ENCODE measurements around the gene NHEJ1.

NHEJ1 gene

GRCh38 chr2:219125225-219125885, 35.3 kb downstream of the NHEJ1 start:
- Histone ChIP-seq H3K4me2 (ENCODE audit: low read length) (no peak overlapping the region), H3F3A (ENCODE audit: control insufficient read depth, insufficient read depth) (no peaks in the 10 kb centered on the region)

DNA sequence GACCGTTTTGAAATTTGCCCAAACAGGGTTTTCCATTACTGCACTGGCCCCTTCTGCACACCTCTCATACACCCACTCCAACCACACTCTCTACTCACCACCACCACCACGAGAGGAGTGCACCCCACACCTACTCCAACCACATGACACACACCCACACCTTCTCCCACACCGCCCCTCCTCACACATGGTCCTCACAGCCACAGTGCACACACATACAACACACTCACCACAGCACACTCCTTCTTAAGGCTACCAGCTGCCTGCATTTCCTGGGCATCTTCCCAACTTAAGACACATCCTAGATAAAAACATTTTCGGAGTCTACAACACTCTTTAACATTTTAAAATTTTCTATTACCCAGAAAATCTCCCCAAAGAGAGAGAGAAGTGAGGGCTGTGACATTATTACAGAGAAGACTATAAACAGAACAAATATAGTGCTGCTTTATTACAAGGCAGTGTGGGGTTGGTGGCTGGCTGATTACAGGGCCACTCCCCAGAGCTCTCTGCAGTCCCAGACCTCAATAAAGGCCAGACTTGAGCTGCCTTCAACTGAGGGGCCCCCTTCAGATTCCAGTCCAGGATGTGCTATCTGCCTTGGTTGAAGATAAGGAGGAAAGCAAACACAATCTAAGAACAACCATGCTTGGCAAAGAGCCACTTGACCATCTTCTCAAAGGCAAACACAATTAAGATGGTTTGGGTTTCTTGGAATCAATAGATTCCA, 36.1 kb downstream of the NHEJ1 start:
- Histone ChIP-seq H3F3A (ENCODE audit: control insufficient read depth, insufficient read depth) (no peaks in the 10 kb centered on the region), H3K4me2 (ENCODE audit: low read length) (no peak overlapping the region), H3K9me2 (replicated peaks; ENCODE audit: control insufficient read depth, low read length) (no peaks in the 10 kb centered on the region), H3K79me2 (ENCODE audit: control insufficient read depth, low read length) (no peaks in the 10 kb centered on the region), H3K4me3 (ENCODE audit: low read length) (no peak overlapping the region), H3K27ac (ENCODE audit: low read depth, low read length) (no peak overlapping the region), H3K36me3 (ENCODE audit: control insufficient read depth, low read length) (no peaks in the 10 kb centered on the region), H3K4me1 (ENCODE audit: control insufficient read depth, low read length) (no peaks in the 10 kb centered on the region), H3K9me3 (ENCODE audit: control insufficient read depth, insufficient read depth, low read length) (no peaks in the 10 kb centered on the region), H3K27me3 (ENCODE audit: control insufficient read depth, low read length) (no peaks in the 10 kb centered on the region), H4K20me1 (ENCODE audit: control insufficient read depth, insufficient read depth, low read depth, low read length) (no peaks in the 10 kb centered on the region)
- no peak for TF ChIP-seq EZH2phosphoT487 (IDR thresholded peaks at IDR 0.05; ENCODE audit: borderline replicate concordance, low read length)
- no peak for TF ChIP-seq CTCF (IDR thresholded peaks at IDR 0.05; ENCODE audit: low read depth, low read length, poor library complexity, severe bottlenecking)

More at GRCh38 chr2:219125225-219125885, 35.3 kb downstream of the NHEJ1 start:
- TF ChIP-seq EZH2phosphoT487 (IDR thresholded peaks at IDR 0.05; ENCODE audit: borderline replicate concordance, low read length), result no peak
- no peak for TF ChIP-seq CTCF (IDR thresholded peaks at IDR 0.05; ENCODE audit: low read depth, low read length, poor library complexity, severe bottlenecking)
- Histone ChIP-seq H3K27ac (ENCODE audit: low read depth, low read length) (no peak overlapping the region), H3K9me2 (replicated peaks; ENCODE audit: control insufficient read depth, low read length) (no peaks in the 10 kb centered on the region), H3K4me3 (ENCODE audit: low read length) (no peak overlapping the region), H3K27me3 (ENCODE audit: control insufficient read depth, low read length) (no peaks in the 10 kb centered on the region), H3K79me2 (ENCODE audit: control insufficient read depth, low read length) (no peaks in the 10 kb centered on the region), H4K20me1 (ENCODE audit: control insufficient read depth, insufficient read depth, low read depth, low read length) (no peaks in the 10 kb centered on the region), H3K4me1 (ENCODE audit: control insufficient read depth, low read length) (no peaks in the 10 kb centered on the region), H3K36me3 (ENCODE audit: control insufficient read depth, low read length) (no peaks in the 10 kb centered on the region), H3K9me3 (ENCODE audit: control insufficient read depth, insufficient read depth, low read length) (no peaks in the 10 kb centered on the region)

DNA sequence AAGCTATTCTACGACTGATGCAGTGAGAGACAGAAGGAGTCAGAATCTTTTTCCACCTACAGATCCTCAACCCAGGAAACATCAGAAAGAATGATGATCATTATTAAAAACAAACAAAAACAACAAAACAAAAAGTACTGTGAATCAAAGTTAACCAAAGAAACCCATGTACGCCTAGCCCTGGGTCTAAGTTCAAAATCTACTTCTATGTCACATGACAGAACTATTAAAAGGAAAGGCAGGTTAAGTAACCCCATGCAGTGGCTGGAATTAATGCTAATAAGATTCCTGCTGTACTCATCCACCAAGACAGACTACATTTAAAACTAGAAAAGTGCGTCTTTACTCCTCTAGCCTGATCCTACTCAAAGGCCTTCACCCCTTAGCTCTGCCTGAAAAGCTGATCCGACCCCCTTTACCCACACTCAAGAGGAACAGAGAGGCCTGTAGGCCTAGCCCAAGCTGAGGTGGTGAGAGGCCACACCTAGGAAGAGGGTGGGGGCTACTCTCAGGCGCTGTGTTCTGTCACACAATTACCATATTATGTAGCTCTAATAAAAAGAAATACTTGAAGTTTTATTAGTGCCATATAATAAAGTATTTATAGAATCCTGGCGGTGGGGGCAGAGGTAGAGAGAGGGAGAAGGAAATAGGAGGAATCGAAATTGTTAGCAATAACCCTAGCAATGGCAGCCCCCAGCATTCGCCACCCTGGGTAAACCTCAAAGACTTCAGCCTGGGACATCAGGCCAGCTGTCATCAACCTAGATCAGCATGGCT, 37.1 kb downstream of the NHEJ1 start:
- H3K9me3 ChIP-seq (ENCODE audit: control insufficient read depth, insufficient read depth, low read length), result no peaks in the 10 kb centered on the region

More for the DNA sequence above, 37.1 kb downstream of the NHEJ1 start:
- H3K79me2 ChIP-seq (ENCODE audit: control insufficient read depth, low read length), result no peaks in the 10 kb centered on the region
- H3K4me1 ChIP-seq (ENCODE audit: control insufficient read depth, low read length), result no peaks in the 10 kb centered on the region
- no peaks in the 10 kb centered on the region for H4K20me1 ChIP-seq (ENCODE audit: control insufficient read depth, insufficient read depth, low read depth, low read length)
- H3K4me2 ChIP-seq (ENCODE audit: low read length), result no peak overlapping the region
- no peak overlapping the region for H3K4me3 ChIP-seq (ENCODE audit: low read length)
- H3K9me2 ChIP-seq (replicated peaks; ENCODE audit: control insufficient read depth, low read length), result no peaks in the 10 kb centered on the region
- no peak overlapping the region for H3K27ac ChIP-seq (ENCODE audit: low read depth, low read length)
- H3F3A ChIP-seq (ENCODE audit: control insufficient read depth, insufficient read depth), result no peaks in the 10 kb centered on the region
- no peaks in the 10 kb centered on the region for H3K27me3 ChIP-seq (ENCODE audit: control insufficient read depth, low read length)
- TF ChIP-seq EZH2phosphoT487 (IDR thresholded peaks at IDR 0.05; ENCODE audit: borderline replicate concordance, low read length), result no peak
- no peak for TF ChIP-seq CTCF (IDR thresholded peaks at IDR 0.05; ENCODE audit: low read depth, low read length, poor library complexity, severe bottlenecking)
- H3K36me3 ChIP-seq (ENCODE audit: control insufficient read depth, low read length), result no peaks in the 10 kb centered on the region

Measured in DOHH2 (cell line).